AG20443 (cell line): ENCODE results near the gene TNS1.

Source experiments
- DNase-seq: peaks from one replicate; pipeline ENCODE4 v3.0.0; 2012; ENCODE audit warnings: low spot score, mixed read lengths

Gene TNS1

DNA sequence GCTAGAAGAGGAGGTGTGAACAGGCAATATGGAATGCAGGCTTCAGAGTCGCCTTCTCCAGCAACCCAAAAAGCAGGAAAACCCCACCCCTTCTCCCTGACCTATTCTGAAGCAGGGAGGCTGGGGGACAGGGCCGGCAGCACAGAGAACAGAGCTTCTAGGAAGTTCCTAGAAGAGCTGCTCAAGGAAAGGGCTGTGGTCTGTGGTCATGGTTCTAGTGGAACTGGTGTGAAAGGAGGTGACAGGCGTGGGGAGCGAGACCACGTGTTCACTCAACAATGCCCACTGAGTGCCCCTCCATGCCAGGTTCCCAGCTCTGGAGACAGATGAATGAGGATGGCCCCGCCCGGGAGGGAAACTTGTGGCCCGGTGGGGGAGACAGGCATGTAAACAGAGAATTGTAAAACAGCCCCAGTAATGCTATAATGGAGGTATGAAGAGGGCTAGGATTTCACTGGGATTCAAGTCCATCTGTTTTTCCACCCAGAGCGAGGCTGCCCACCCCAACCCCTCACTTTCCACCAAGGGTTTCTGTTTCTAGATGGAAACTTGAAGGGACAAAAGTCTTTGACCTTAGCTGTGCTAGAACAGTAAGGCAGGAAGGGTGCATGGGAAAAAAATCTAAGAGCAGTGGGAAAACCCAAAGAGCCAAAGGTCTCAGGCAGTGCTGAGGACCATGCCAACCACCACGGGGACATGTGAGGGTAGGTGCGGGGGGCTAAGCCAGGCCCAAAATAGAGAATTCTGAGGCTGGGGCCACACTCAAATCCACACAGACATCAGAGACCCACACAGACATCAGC, 71.8 kb downstream of the TNS1 start:
- DNase-seq, result no peak

DNA sequence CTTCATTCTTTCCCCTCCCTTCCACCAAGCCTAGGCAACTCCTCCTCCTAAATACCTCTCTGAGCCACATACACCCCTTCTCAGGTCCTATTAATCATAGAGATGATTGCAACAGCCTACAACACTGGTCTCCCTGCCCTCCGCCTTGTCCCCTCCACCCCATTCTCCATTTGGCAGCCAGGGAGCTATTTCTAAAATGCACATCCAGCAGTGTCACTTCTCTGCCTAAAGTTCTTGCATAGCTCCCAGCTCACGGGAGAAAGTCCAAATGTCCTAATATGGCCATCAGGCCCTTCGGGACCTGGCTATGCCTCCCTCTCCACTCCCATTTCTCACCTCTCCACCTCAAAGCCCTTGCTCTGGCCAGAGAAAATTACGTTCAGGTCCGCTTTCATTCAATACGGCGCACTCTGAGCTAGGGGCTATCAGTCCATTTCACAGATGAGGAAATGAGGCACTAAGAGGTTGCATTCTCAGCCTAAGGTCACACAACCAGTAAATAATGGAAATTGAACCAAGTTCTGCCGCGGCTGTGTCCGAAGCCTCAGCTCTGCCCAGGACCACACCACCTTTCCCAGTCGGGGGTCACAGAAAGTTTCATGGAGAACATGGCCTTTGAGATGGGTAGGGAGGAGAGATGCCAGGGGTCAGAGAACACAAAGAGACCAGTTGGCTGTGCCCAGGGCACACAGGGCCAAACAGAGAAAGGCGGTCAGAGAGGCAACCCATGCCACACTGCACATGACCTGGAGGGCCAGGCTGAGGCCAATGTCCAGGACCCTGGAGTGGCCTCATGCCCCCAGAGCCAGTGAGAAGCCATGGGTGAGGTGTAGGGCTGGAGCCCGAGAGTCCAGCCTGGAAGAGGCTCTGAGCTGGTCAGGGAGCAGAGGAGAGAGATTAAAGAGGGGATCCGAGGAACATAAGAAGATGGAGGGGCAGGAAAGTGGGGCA, 72.8 kb downstream of the TNS1 start:
- peak; percentile 84 for DNase-seq

DNA sequence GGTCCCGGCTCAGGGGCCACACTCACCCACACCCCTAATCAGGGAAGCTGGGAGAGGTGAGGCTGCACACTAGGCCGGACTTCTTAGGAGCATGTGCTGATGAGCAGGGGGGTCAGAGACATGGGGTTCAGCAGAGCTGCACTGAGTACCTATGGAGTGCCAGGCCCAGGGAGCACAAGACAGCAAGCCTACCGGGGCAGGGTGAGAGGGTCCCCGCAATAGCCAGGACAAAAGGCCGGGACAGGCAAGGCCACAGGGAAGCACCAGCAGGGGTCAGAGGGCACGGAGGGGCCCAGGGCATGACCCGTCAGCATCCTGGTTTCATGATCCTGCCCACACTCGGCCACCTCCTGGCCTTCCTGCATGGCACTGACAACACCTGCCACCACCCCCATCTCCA, 73.5 kb downstream of the TNS1 start:
- no peak for DNase-seq

DNA sequence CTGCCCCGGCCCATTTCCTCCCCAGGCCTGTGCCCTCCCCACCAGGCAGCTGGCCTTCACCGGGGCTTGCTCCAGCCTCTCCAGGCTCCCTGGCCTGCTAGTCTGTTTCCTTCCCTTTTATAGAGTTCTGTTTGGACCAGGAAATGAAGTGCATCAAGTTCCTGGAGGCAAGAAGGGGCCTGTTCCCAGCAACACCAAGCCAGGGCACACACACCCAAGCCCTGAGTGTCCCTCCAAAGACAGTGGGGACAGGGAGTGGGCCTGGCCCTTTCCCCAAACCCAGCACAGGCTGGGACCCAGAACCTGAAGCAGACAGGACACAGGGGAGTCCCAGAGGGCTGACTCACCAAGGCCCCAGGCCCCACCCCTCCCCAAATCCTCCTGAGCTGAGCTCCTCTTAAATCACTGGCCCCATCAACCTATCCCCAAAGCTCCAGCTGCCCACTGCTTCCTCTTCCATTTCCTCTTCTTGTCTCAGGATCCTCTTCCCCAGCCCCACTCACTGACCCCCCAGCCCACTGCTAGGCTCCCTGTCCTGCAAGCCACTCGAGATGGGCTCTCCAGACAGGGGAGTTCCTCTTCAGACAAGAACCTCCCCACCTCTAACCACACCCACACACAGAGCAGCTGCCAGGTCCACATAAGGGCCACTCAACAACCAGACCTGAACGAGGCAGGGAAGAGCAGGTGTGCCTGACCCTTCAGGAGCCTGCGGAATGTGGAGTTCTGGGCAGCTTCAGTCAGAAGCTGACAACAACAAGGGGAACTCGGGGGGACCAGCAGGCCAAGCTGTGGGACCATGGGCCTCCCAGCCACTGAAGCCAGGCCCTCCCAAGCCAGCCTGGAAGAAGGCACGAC, 74.2 kb downstream of the TNS1 start:
- DNase-seq, result no peak

DNA sequence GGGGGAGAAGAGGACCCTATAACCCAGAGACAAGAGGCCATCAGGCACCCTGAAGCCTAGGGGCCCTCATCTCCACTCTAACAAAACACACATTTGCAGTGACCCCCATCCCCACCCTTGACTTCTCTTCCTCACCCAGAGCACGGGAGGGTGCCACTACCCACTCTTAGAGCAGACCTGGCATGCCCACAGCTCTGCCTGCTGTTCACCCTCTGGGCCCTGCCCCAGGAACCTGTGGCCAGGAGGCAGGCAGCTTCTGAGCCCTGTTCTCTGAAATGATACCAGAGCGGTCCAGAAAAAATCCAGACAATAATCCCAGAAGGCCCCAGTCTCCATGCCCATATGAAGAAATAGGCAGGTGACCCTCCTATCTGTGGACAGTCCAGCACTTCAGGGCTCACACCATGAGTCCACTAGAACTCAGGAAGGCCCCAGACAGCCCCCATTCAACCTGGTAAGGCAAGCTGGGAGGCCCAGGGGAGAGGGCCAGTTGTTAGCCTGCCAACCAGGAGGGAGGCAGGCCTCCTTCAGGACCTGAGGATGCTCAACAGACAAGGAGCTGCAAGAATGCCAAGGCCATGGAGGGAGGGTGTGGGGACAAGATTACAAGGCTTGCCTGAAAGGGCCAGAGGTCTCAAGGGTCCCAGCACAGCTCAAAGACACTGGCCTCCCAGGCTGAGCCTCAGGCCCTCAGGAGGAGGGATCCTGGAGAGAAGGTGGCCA, 75.0 kb downstream of the TNS1 start:
- DNase-seq, result no peak

DNA sequence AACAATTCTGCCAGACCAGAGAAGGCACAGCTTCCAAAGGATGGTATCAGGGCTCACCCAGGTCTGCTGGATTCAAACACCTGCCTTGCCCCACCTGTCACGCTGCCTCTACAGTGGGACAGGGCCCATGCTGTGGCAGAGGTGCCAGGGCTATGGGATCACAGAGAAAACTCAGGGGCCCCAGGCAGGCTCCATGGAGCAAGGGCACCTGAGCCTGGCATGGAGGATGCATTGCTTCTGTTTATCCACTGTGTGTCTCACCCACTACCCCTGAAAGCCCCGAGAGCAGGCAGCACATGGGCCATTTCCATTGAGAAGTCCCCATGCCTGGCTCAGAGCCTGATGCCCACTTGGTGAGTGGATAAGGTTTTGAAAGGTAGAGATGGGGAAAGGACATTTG, 76.0 kb downstream of the TNS1 start:
- DNase-seq, result no peak

DNA sequence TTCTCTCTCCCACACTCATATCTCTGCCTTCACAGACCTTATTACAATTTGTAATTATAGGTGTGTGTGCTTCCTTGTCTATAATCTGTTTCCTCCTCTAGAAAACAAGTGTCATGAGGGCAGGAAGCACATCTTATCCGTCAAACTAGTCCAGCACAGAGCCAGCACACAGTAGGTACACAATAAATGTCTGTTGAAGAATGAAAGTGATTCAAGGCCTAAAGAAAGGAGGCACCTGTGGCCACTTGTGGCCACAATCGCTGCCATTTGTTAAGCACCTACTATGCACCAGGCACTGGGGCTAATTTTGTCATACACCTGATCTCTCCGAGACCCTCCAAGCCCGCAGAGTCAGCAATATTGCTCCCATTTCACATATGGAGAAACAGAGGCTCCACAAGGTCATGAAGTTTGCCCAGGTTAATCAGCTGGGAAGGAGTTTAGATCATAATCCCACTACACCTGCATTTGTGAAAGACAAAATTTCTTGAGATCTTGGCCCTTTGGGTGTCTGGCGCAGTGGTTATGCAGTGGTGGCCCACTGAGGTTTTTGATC, 78.4 kb downstream of the TNS1 start:
- DNase-seq, result no peak

DNA sequence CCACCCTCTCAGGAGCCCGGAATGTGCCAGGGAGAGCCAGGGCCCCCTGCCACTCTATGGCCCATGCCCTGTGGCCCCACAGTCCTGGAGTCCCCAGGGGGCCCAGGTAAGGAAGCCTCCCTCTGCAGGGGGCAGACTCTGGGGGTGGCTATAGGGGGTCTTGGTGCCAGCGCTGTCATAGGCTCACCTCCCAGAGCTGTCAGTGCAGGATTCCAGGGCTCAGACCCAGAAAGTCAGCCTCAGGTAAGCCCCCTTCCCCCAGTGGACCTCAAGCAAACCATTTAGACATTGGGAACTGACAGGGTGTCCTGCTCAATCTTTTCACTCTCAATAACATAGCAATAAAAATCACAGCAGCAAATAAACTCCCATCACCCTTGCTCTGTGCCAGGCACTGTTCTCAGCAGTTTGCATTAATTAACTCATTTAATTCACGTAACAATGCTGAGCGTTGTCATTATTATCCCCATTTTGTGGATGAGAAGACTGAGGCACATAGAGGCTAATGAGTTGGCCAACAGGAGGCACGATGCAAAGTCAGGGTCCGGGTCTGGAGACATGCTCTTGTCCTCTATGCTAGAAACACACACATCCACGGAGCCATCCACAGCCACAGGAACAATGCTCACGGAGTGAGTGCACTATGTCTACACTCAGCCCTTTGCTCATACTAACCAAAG, 79.6 kb downstream of the TNS1 start:
- no peak for DNase-seq

DNA sequence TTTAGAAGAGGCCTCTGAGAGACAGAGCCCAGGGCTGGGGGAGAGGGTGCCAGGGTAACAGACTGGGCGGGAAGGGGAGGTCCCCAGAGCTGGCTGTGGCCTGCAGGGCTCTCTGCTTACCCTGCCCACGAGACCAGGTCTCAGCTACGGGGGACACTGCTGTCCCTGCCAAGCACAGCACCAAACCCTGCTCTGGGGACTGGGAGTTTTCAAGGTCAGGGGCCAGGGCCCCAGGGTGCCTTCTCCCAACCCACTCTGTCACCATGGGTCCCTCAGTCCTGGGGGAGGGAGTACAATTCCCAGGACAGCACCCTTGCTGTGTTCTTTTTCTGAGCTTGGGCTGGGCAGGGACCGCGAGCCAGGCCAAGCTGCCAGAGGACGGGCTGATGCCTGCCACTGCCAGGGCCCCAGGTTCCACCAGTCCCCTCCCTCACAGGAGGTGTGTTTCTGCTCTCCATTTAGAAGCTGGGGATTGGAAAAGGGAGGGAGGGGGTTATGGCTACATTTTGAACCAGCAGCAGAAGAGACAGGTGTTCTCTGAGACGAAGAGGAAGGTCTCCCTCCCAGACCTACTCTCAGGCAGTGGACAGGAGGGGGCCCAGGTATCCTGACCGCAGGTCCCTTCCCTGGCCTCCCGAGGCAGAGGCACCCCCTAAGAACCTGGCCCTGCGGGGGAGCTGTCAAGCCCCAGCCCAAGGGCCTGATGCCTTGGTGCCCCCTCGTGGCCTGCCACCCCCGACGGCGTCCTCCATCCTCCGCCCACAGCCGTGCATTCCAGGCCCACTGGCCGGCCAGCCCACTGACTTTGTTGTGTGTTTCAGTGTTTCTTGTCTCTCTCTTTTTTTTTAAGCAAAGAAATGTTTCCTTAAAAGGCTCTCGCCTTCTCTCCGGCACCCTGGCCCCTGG, 80.4 kb downstream of the TNS1 start:
- peak; percentile 62 for DNase-seq

DNA sequence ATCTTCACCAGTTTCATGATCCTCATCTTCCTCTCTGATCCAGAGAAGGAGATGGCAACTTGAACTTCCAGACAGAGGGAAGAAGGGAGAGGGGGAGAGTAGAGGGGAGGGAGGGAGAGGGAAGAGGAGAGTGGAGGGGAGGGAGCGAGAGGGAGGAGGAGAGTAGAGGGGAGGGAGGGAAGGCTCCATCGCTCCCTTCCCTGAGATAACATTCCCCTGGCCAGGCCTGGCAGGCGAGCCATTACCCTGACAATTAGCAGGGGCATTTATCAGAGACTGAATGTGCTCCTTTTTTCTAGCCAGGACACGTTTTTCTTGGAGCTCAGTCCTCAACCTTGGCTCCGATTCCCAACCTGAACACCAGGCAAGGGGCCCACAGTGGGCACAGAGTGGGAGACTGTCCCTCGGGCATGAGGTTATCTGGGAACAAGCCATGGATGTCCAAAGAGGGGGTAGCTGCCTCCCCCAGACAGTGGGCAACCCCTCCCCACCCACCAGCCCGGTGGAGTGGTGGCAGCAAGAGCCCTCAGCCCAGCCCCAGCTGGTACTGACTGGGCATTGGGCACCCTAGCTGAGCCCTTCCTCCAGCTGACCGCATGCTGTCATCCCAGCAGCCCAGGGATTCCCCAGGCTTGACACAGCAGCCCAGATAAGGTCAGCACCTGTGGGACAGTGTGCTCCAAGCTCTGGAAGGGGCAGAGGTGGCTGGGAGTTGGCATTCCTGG, 81.8 kb downstream of the TNS1 start:
- no peak for DNase-seq

DNA sequence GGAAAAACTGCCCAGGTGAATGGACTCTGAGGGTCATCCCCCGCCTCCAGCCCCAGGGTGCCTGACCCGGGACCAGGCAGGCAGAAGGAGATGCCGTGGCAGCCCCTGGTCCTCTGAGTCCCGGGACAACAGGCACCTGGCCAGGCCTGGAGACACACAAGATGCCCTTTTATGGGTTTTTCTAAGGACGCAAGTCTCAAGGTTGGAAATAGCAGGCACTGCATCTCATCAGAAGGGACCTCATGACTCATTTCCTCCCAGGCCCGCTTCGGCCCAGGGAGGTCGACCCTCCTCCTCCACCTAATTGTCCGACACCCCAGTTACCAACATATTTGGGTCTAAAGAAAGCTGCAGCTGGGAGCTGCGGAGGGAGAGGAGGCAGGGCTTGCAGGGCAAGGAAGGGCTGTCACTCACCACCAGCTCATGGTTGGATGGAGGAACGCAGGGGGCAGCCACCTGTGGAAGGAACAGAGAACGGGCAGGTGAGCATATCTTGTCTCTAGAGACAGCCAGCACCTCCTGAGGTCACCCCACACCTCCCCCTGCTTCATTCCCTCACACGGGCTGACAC, 82.9 kb downstream of the TNS1 start:
- peak; percentile 73 for DNase-seq

DNA sequence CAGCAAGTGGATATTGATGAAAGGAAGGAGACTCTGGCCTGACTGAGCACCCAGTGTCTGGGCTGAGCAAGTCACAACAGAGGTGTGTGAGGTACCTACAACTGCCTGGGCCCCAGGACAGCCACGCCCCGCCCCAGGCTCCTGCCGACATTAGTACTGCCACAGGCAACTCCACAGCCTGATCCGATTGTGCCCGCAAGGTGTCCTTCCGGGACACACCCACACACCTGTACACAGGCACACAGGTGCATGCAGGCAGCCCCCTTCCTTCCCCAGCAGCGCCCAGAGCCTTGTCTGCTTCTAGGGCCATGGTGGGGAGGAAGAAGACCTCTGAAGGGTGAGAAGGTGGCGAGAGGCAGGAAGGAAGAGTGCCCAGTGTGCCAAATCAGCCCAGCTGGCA, 83.6 kb downstream of the TNS1 start:
- no peak for DNase-seq

DNA sequence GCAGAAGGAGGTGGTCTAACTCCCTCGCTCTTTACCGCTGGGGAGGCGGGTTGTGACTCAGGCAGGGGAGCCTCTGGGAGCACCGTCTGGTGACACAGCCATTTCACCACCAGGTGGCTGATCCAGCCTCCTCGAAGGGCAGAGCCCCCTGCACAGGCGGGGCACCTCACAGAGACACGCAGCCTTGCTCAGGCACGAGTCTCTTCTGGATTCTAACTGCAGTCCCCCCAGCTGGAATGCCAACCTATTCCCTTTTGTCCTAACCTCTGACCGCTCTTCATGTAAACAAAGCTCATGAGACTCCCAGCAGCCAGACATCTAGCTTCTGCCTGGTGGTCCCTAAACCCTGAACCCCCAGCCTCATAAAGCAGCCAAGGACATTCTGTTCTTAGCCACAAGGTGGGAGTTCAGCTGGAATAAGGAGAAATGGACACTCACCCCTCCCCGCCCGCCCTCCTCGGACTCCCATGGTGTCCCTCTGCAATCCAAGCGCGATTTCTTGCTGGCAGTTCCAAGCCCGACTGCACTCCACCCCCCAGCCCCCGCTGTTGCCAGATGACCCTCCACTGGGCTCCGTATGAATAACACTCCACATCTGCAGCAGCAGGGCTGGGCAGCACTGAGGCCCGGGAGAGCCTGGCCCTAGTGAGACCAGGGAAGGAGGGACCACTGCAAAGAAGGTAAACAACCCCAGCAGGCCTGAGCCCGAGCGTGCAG, 84.3 kb downstream of the TNS1 start:
- DNase-seq, result no peak

DNA sequence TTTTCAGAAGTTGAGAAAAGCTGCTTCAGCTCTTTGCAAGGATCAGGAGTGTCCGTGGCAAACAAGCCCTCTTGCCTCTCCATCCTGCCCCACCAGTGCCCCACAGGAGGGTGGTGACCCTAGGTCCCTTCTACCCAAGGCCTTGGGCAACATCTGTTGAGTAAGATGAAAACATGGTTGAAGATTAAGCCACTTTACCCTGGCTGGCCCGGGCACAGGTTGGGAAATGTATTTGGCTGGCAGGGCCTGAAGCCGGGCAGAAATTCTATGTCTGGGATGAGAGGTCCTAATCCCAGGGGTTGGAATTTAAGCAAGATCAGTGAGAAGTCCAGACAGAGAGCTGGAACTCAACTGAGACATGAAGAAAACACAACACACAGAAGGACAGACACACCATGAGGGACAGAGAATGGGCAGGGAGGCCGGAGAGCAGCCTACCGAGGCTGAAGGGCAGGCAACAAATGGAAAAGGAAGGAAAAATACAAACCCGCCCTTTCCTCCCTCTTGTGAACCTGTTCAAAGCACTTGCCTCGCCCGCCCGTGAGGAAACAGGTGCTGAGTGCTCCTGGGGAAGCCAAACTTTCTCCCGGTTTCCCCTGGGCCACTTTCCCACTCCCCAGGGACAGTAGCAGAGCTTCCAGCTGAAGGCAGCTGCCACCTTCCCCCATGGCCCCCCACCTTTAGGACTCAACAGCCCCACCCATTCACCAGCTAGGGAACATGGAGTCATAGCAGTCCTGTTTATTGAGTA, 86.1 kb downstream of the TNS1 start:
- no peak for DNase-seq

DNA sequence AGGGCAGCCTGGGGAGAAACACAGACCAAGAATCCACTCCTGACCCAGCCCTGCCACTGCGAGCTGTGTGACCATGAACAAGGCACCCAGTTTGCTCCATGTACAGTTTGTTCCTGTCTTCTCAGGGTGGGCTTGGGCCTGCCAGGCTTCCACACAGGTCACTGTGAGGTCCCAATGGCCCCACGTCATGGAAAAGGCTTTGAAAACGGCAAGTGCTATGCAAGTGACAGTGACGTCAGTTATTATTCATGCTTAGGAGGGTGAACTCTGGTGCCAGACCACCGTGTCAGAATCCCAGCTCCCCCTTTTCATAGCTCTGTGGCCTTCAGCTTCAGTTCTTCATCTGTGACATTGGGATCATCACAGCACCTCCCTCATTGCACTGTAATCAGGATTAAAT, 87.1 kb downstream of the TNS1 start:
- no peak for DNase-seq

DNA sequence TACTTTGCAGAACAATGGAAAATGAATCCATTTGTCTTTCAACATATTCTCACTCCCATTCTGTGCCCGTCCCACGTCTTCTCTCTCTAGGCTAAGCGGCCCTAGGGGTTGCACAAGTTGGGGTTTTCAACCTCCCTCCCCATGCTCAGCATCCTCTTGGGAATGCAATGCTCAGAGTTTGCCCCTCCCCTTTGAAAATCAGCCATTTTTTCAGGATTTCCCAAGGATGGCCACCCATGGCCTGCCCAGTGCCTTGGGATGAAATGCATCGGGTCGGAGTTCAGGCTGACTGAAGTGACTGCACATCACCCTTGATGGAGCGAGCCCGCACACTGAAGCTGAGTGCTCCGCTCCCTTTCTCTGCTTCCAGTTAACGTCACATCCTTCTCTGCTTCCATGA, 87.9 kb downstream of the TNS1 start:
- no peak for DNase-seq

DNA sequence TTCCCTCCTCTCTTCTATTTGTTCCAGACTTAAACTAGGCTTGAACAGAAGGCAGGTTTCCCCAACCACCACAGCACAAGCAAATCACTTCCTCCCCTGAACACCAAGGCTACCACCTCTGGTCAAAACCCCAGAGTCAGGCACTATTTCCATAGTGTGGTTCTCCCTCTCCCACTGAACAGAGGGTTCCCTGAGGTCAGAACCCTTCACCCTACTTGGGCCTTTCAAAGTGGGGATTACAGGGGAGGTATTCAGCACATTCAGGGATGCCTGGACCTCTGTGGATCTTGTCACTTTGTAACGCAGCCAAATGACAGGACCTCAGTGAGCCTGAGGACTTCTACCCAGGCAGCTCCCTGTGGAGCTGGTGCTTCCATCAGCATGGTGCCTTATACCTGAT, 88.7 kb downstream of the TNS1 start:
- no peak for DNase-seq
